ENCODE results near the gene PRAMEF9.
"Not testable (repeated sequence)": the region's sequence is repeated elsewhere in the genome, so short reads cannot be mapped to it uniquely, and the experiment has no call there.

PRAMEF9 gene

DNA sequence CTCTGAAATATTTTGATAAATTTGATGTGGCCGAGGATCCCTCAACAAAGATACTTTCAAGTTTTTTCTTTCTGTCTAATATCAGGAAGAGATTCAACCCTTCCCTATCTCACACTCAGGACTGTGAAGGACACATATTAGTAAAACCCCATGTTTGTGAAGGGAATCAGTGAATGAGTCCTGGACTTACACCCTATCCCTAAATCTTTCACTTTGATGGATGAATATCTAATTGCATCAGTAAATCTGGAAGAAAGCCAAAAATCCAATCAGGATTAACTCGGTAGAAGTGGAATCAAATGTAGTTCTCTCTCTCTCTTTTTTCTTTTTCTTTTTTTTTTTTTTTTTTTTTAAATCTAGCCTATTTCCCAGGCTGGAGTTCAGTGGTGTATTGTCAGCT lies at the start of gene PRAMEF9:
PRAMEF9 (plus strand) TSS at position 301 of the 400 bp plus-strand sequence. CDS start 3,433 bp downstream, outside the sequence.
- DNase-seq: not testable (repeated sequence)

DNA sequence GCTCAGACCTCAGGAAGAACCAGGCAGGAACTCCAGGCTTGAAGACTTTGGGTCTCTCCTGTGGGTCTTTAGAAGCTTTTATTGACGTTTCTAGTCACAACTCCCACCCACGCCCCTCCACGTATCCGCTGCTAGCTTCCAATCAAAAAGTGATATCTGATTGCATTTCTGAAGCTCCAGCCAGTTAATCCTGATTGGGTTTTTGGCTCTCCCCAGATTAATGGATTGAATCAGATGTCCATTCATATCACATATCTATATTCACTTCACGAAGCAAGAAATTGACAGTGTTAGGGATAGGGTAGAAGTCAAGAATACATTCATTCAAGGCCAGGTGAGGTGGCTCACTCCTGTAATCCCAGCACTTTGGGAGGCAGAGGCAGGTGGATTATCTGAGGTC lies 15.7 kb upstream of the PRAMEF9 start, which contains the start of gene PRAMEF26:
PRAMEF26 (minus strand) TSS at position 101 of the 400 bp plus-strand sequence. CDS start 2,914 bp downstream, outside the sequence.
- DNase-seq: not testable (repeated sequence)

DNA sequence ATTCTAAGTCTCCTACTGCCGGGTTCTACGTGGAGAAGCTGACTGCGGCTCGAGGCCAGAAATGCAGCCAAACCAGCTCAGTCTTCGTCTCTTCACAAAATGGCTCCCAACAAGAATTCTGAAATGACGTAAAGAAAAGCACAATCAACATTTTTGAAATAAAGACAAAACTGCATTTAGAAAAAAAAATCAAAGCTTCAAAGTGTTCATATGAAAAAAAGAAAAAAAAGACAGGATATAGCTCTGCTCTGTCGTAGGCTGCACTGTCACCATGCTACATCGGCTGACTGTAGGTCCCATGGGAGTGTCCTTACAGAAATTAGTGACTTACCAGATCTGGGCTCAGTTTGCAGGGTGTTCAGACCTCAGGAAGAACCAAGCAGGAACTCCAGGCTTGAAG lies 6.1 kb upstream of the PRAMEF9 start, which contains the start of gene HNRNPCL4:
HNRNPCL4 (minus strand) TSS at position 101 of the 400 bp plus-strand sequence. CDS start 164 bp downstream, outside the sequence.
- DNase-seq: not testable (repeated sequence)

DNA sequence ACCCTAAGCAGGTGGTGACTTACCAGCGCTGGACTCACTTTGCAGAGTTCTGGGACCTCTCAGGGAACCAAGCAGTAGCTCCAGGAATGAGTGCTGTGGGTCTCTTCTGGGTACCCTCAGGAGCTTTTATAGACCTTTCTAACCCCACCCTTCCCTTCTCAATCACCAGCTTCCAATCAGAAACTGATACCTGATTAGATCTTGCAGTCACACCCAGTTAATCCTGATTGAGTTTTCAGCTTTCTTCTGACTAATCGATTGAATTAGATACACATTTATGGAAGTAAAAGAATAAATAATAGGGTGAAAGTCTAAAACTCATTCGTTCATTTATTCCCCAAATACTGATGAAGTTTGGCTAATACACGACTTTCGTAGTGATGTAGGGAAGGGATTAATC lies 29.7 kb downstream of the PRAMEF9 start, which contains the start of gene PRAMEF13:
PRAMEF13 (minus strand) TSS at position 101 of the 400 bp plus-strand sequence. CDS start 1,820 bp downstream, outside the sequence.
- not testable (repeated sequence) for DNase-seq

DNA sequence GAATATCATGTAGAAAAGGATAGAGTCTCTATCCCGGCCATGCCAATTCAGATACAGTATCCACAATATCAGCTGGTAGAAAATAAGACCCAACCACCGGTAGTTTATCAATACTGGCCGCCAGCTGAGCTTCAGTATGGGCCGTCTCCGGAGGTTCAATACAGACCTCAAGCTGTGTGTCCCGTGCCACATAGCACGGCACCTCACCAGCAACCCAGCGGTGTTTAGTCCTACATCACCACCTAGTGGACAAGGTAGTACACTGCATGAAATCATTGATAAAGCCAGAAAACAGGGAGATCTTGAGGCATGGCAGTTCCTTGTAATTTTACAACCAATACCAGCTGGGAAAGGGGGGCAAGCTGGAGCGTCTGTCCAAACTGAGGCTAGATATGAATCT lies 37.1 kb downstream of the PRAMEF9 start:
- not testable (repeated sequence) for DNase-seq

DNA sequence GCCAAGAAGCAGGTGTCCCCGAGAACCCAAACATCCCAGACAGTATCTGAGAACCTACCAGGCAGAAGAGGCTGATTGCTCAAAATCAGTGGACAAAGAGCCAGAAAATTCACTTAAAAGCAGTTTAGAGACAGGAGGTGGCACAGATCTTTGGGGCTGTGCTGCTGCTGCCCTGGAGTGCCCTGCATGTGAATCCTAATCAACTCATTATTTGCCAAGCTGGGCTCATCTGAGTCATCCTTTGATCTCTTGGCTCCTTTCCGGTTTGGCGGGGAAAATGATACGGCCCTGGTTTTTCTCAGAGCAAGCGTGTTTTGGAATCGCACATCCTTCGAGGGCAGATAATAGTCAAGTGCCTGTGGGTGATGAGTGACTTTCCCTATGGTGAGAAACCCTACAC lies 45.0 kb downstream of the PRAMEF9 start:
- DNase-seq: not testable (repeated sequence)

DNA sequence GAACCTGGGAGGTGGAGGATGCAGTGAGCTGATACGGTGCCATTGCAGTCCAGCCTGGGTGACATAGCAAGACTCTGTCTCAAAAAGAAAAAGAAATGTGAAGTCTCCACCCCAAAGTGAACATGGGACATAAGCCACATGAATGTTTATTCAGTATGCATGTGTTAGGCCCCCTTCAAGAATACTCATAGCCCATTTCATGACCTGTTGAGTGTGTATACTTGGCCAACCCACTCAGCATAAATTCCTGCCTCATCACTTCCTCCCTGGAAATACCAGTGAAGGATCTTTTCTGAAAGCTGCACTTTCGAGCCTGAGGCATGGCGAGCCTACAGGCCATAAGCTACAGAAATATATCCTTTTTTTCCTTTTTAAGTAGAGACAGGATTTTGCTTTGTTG lies 47.6 kb downstream of the PRAMEF9 start:
- DNase-seq: not testable (repeated sequence)

DNA sequence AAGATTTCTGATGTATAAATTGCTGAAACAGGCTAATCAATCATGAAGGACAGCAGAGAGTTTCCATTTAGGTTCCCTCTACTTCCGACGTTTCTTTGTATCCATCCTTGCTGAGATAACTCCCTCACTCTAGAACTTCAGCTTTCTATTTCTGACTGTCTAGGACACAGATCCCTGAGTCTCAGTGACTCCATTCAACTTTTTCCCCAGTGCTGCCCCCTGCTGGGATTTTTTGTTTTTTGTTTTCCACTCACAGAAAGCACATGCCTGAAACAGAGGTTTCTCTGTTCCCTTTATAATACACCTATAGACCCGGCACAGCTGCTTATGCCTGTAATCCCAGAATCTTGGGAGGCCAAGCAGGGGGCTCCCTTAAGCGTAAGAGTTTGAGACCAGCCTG lies 51.1 kb downstream of the PRAMEF9 start:
- DNase-seq: not testable (repeated sequence)

DNA sequence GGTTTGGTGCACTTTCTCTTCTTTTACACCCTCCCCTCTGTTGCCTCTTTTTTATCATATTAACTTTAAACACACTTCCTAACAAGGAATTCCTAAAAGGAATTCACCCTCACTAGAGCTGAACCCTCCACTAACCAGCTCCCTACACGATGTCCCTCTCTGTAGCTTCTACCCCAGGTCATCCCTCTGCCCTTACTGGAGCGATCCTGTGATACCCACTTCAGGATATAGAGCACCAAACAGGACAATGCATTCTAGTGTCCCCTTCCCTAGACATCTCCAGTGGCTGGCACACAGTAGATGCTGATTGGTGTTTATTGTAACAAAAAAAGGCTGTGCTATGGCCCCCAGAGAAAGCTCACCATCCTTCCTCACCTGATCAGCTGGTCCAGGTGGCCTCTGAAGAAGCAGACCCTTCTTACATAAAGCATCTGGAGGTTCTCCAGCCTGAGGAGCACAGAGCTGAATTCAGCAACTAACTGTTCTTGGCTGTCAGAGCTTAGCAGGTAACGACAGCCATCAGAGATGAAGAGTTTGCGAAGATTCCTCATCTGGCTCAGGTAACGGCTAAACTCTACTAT lies 52.9 kb downstream of the PRAMEF9 start:
- DNase-seq: no peak

DNA sequence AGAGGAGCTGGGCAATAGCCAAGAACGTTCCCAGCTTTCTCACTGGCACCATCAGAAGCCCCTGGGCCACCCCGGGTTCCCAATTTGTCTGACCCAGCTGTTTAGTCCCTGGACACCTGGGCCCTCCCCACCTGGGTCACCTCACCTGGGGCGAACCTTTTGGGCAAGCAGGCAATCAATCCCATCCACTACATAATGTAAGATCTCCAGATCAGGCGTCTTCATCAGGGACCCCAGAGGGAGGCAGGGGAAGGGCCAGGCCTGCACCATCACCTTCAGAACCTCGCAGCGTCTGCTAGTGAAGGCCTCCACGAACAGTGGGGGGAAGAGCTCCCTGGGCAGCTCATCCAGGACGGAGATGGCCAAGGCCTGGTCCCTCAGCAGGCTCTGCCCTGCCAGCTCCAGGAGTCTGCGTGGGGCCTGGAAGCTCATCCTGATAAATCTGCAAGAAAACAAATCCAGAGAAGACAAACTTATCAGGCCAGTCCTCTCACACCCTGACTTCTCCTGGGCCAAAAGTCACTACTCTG lies 54.1 kb downstream of the PRAMEF9 start, which contains the start of gene PRAMEF18:
PRAMEF18 (minus strand) TSS at position 480 of the 530 bp plus-strand sequence; CDS start at position 432, 48 bp downstream.
- DNase-seq: not testable (repeated sequence)

DNA sequence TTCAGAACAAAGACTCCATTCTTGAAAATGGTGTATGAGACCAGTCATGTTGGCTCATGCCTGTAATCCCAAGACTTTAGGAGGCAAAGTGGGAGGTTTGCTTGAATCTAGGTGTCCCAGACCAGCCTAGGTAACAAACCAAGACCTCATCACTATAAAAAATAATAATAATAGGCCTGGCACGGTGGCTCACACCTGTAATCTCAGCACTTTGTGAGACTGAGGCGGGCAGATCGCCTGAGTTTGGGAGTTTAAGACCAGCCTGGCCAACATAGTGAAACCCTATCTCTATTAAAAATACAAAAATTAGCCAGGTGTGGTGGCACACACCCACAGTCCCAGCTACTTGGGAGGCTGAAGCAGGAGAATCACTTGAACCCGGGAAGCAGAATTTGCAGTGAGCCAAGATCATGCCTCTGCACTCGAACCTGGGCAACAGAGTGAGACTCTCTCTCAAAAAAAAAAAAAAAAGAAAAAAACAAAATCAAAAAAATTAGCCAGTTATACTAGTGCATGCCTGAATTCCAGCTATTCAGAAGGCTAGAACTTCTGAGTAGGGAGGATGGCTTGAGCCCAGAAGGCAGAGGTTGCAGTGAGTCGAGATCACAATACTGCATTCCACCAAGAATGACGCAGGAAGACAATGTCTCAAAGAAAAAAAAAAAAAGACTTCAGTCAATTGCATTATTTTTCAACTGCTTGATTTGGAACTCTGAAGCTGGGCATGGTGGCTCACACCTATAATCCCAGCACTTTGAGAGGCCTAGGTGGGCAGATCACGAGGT lies 55.8 kb downstream of the PRAMEF9 start:
- DNase-seq: not testable (repeated sequence)

DNA sequence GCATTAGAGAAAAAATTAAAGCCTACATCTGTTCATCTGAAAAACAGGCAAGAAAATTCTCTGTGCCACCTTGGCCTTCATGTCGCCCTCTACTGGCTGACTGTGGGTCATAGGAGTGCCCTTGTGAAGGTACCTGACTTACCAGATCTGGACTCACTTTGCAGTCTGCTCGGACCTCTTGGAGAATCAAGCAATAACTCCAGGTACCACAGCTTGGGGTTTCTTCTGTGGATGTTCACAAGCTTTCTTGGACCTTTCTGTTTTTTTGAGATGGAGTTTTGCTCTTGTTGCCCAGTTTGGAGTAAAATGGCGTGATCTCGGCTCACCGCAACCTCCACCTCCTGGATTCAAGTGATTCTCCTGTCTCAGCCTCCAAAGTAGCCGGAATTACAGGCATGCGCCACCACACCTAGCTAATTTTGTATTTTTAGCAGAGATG lies 56.7 kb downstream of the PRAMEF9 start:
- DNase-seq: no peak
